Measurements from ENCODE around the gene POPDC3.
"Not testable (repeated sequence)": the region's sequence is repeated elsewhere in the genome, so short reads cannot be mapped to it uniquely, and the experiment has no call there.

DNA sequence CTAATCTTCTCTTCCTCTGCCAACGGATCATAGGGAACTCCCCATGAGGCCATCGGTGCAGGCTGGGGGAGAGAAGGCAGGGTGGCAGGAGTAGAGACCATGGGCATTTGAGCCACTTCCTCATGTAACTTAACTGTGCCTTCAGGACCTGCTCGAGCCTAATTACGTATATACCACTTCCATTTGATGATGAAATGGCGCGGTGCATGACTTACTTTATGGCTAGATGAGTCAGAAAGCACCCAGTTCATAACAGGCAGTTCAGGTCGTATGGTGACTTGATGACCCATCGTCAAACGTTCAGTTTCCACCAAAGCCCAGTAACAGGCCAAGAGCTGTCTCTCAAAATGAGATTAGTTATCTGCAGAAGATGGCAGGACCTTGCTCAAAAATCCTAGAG lies 39.4 kb upstream of the POPDC3 start:
- TF ChIP-seq, protein P1, sequence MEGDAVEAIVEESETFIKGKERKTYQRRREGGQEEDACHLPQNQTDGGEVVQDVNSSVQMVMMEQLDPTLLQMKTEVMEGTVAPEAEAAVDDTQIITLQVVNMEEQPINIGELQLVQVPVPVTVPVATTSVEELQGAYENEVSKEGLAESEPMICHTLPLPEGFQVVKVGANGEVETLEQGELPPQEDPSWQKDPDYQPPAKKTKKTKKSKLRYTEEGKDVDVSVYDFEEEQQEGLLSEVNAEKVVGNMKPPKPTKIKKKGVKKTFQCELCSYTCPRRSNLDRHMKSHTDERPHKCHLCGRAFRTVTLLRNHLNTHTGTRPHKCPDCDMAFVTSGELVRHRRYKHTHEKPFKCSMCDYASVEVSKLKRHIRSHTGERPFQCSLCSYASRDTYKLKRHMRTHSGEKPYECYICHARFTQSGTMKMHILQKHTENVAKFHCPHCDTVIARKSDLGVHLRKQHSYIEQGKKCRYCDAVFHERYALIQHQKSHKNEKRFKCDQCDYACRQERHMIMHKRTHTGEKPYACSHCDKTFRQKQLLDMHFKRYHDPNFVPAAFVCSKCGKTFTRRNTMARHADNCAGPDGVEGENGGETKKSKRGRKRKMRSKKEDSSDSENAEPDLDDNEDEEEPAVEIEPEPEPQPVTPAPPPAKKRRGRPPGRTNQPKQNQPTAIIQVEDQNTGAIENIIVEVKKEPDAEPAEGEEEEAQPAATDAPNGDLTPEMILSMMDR (IDR thresholded peaks at IDR 0.05; ENCODE audit: insufficient read depth, low read depth, low read length), result not testable (repeated sequence)
- not testable (repeated sequence) for TF ChIP-seq EZH2 (IDR thresholded peaks at IDR 0.05; ENCODE audit: insufficient read depth, low read length)
